Activated effector memory CD4-positive, alpha-beta T cell treated with anti-CD3 and anti-CD28 coated beads, Interleukin-2, amount 50 U/mL, for 16 hours (primary cell): Measurements from ENCODE around the gene CD101.

Experiments used
- DNase-seq: peaks from one replicate; pipeline ENCODE4 v3.0.0-alpha.2; 2020

CD101 gene

DNA sequence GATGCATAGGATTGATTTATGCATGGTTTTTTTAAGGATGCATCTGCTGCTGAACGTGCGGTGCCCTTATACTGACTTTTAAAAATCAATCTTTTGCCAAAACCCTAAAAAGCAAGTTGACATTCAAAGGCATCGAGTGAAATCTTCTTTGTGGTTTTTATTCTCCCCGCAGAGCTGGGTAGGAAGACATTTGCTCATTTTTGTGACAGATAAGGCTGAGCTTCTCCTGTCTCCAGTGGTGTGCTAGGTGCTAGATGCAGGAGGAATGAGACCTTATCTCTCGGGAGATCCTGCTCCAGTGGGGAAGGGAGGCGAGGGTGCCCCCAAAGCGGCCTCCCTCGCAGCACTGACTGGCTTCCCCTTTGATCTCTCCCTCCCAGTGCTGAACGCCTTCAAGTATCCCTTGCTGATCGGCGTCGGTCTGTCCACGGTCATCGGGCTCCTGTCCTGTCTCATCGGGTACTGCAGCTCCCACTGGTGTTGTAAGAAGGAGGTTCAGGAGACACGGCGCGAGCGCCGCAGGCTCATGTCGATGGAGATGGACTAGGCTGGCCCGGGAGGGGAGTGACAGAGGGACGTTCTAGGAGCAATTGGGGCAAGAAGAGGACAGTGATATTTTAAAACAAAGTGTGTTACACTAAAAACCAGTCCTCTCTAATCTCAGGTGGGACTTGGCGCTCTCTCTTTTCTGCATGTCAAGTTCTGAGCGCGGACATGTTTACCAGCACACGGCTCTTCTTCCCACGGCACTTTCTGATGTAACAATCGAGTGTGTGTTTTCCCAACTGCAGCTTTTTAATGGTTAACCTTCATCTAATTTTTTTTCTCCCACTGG, 14.9 kb upstream of the CD101 start:
- DNase-seq, result peak; percentile 78

DNA sequence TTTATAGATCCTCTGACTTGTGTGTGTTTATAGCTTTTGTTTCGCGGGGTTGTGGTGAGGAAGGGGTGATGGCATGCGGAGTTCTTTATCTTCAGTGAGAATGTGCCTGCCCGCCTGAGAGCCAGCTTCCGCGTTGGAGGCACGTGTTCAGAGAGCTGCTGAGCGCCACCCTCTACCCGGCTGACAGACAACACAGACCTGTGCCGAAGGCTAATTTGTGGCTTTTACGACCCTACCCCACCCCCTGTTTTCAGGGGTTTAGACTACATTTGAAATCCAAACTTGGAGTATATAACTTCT, 14.4 kb upstream of the CD101 start:
- peak; percentile 89 for DNase-seq

- DNase-seq, result no peak
Measured at GRCh38 chr1:116988248-116988647, 13.3 kb upstream of the CD101 start.

- DNase-seq, result no peak
Measured at GRCh38 chr1:116988908-116989307, 12.7 kb upstream of the CD101 start.

DNA sequence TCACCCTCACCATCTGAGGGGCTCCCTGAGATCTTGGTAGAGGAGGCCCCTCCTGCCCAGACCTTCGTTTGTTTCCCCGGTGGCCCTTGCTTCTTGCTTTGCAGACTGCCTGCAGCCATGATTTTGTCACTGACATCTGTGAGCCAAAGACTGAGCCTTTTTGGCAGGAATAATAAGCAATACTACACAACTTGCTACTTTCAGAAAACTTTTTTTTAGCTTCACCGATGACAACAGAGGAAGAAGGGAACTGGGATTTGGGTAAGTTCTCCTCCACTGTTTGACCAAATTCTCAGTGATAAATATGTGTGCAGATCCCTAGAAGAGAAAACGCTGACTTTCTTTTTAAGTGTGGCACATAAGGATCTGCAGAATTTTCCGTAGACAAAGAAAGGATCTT, 11.7 kb upstream of the CD101 start:
- DNase-seq, result no peak

GRCh38 chr1:116990612-116991151, 10.9 kb upstream of the CD101 start:
- no peak for DNase-seq

- DNase-seq, result no peak
Measured at GRCh38 chr1:116991171-116991845, 10.3 kb upstream of the CD101 start.

- DNase-seq, result no peak
Measured at GRCh38 chr1:116991918-116992317, 9.6 kb upstream of the CD101 start.

DNA sequence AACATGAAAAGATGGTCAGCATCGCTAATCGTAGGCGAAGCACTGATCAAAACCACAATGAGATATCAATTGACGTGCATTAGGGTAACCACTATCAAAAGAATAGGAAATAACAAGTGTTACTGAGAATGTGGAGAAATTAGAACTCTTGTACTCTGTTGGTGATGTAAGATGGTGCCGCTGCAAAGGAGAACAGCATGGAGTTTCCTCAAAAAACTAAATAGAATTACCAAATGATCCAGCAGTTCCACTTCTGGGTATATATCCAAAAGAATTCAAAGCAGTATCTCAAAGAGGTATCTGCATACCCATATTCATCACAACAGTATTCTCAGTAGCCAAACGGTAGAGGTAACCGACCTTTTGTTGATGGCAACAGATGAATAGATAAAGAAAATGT, 8.3 kb upstream of the CD101 start:
- DNase-seq, result no peak

DNA sequence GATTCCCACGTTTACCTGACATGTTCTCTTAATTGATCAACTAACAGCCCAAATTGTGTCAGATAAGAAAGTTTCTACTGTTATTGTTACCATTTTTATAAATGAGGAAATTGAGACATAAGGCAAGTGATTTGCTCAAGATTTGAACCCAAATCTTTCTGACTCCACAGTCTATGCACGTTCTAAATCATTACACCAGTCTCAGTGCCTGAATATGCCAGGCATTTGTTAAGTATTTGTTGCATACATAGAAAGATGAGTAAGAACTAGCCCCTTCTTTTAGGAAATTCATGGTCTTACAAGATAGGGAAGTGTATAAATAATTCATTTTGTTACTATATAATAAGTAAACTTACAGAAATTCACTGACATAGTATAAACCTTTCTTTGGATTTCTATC, 7.1 kb upstream of the CD101 start:
- no peak for DNase-seq

DNA sequence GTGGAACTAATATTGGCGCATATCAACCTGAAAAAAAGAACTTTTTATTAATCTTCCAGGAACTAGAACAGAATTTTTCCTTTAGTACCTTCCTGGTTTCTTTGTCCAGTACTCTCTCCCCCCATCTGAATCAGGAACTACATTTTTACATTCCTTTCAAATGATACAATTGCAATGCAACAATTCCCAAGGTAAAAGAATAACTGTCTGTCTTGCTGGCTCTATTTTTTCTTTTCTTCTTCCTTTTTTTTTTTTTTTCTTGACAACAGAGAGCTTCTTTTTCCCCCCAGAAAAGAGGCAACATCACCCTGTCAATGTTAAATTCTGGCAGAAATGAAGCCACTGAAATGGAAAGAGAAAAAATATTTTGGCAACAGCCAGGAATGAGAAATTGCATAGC, 4.5 kb upstream of the CD101 start:
- no peak for DNase-seq

GRCh38 chr1:116997636-116998035, 3.9 kb upstream of the CD101 start:
- no peak for DNase-seq

DNA sequence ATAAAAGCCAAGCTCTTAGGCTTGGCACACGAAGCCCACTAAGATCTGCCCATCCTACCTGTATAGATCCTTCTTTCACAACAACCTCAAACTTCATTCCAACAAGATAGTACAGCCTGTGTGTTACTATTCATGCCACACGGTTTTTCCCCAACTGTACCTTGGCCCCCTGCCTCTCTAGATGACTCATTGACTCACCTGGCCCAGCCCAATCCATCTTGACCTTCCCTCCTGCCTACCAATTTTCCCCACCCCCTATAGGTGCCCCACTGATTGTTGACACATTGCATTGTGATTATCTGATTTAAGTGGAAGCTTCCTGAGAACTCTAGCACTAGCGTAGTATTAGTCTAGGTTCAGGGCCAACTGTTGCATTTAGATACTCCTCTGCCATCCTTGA, 2.0 kb upstream of the CD101 start:
- no peak for DNase-seq

- DNase-seq, result no peak
Measured at GRCh38 chr1:117000142-117000541, 1.4 kb upstream of the CD101 start.

GRCh38 chr1:117003223-117003875, 1.8 kb downstream of the CD101 start:
- DNase-seq, result no peak

- DNase-seq, result no peak
Measured at GRCh38 chr1:117007719-117008013, 6.1 kb downstream of the CD101 start.

GRCh38 chr1:117008656-117009055, 7.1 kb downstream of the CD101 start:
- DNase-seq, result no peak

DNA sequence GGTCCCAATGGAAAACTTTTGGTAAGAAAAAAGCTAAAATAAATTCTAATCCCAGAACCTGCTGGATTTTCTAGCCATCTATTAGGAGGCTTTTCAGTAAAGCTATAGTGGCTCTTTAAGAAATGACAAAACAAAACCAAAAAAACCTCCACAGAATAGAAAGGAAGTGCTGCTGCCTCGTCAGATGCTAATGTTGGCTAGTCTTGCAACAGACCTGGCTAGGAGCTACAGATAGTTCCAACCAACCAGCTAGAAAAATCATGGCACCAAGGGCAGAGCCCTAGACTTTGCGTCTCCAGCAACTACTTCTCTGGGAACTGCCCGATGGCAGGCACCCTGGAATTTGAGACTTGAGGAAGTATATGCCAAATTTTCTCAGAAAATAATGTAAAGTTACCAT, 7.6 kb downstream of the CD101 start:
- DNase-seq, result no peak

DNA sequence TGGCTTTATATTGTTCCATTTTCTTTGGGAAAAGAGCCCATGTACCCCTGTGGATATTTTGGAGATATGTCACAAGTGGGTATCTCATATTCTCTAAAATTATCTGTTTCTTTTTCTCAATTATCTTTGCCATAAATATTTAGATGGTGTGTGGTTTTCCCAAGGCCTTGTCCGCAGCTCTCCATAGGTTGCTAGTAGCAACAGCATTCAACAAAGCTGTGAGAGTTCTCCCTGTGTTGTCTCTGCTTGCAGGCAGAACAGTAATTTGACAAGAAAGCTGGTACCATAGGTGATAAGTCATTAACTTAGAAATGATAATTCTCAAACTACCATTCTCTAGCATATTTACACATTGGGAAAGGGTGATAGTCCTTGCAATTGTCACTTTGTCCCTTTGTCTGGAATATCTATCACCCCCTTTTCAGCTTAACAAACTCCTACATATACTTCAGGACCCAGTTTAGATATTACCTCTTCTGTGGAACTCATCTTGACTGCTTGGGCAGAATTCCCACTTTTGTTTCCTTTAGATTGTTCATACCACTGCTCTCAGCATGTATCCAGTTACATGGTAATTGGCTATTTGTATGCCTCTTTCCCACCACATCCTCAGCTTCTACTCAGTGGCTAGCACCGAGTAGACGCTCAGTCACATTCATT, 8.9 kb downstream of the CD101 start:
- no peak for DNase-seq

- DNase-seq, result no peak
Measured at GRCh38 chr1:117011334-117011733, 9.8 kb downstream of the CD101 start.

GRCh38 chr1:117013309-117013858, 11.8 kb downstream of the CD101 start:
- DNase-seq, result no peak

- no peak for DNase-seq
Measured at GRCh38 chr1:117014209-117014608, 12.6 kb downstream of the CD101 start.

GRCh38 chr1:117015724-117016123, 14.2 kb downstream of the CD101 start:
- no peak for DNase-seq
